Measurements from ENCODE around the gene THSD7A.
"Not testable (repeated sequence)": the region's sequence is repeated elsewhere in the genome, so short reads cannot be mapped to it uniquely, and the experiment has no call there.

THSD7A gene

DNA sequence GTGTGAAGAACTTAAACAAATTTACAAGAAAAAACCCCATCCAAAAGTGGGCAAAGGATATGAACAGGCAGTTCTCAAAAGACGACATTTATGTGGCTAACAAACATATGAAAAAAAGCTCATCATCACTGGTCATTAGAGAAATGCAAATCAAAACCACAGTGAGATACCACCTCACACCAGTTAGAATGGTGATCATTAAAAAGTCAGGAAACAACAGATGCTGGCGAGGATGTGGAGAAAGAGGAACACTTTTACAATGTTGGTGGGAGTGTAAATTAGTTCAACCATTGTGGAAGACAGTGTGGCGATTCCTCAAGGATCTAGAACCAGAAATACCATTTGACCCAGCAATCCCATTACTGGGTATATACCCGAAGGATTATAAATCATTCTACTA lies 388.1 kb downstream of the THSD7A start:
- not testable (repeated sequence) for DNase-seq

DNA sequence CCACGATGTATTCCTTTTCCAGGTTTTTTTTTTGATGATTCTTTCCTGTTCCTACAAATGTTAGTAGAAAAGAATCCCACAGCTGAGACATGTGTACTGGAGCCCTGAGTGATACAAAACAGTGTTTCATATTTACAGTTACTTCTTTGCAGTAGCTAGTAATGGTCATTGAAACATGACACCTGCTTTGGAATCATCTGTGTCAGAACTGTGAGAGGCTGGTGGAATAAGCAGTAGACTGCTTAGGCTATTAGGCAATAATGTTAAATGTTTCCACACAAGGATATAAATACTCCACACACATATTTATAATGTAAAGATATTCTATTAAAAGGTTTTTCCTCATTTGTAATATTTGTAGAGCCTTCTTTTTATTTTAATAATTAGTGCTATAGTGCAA lies 394.0 kb downstream of the THSD7A start:
- no peak for DNase-seq

DNA sequence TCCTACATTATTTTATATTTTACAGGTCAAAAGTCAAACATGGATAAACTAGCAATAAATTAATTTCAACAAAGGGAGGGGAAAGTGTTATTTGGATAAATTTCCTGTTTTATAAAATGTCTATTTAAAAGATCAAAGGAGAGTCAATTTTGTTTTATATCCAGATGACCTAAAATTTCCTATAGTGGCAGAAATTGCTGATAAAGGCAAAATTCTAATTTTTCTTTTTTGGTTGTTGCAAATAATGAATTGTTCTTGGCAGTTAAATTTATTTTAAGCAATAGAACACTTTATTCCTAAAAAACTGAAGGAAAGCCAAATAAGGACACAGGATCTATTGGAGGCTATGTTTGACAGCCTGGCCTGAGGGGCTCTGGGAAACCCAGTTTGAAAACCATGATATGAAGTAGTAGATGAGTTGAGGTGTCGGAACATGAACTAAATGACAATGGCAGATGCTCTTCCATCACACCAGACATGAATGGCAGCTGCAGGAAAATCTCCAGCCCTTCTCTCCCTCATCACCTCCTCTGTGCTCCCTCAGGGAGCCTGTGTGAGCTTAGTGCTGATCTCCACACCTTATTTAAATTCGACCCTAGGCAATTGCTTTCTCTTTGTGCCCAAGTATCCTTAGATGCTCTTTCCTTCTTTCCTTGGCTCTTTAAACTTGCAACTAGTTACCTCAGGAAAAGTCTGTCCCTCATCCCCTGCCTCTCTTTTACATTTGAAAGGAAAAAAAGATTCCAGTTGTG lies 395.0 kb downstream of the THSD7A start:
- DNase-seq, result no peak

DNA sequence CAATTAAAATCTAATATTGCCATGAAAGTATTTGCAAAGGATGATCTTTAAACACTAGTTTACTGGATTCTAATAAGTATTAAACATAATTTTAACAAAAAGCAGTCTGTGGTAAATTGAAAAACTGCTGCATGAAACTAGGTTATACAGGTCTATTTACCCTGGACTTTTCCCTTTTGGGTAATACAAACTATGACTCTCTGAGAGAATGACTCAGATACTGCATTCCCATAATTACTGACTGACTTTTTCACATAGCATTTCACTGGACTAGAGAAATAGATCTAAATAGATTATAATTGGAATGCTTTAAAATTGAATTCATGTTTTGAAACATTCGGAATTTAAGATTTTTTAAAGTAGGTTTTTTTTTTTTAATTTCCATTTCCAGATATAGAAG lies 395.7 kb downstream of the THSD7A start:
- DNase-seq, result no peak

DNA sequence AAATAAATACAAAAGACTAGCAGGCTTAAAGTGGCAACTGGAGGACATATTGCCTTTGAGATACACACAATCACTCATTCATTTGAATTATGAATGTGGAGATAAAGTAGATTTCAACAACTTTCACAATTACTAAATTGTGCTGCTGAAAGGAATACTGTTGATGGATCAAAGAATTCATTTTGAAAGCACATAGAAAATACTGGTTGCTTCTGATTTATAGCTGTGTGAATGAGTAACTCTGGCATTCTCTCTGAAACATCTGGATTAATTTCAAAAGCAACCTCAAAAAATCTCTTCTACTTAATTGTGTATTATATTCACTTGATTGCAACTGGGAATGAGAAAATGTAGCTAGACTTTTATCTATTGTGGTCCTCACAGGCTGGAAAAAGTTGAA lies 397.6 kb downstream of the THSD7A start:
- DNase-seq, result no peak

DNA sequence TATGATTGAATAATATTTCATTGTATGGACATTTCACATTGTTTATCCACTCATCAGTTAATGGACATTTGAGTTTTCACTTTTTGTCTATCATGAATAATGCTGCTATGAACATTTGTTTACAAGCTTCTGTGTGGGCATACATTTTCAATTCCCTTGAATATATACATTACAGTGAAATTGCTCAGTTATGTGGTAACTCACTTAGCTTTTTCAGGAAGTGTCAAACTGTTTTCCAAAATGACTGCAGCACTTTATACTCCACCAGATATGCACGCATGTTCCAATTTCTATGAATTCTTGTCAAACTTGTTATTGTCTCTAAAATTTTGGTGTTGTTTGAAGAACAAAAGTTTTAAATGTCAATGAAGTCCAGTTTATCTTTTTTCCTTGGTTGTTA lies 401.2 kb downstream of the THSD7A start:
- DNase-seq, result no peak

DNA sequence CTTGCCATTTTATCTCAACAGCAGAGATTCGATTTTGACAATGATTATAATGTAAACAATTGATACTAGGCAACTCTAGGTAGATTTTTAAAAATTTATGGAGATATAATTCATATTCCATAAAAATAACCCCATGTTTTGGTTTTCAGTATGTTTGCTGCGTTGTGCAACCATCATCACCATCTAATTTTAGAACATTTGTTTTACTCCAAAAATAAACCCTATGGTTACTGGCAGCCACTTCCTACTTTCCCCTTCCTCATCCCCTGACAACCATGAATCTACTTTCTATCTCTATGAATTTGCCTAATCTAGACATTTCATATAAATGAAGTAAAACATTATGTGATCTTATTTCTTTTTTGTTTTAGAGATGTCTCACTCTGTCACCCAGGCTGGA lies 401.9 kb downstream of the THSD7A start:
- DNase-seq, result no peak

DNA sequence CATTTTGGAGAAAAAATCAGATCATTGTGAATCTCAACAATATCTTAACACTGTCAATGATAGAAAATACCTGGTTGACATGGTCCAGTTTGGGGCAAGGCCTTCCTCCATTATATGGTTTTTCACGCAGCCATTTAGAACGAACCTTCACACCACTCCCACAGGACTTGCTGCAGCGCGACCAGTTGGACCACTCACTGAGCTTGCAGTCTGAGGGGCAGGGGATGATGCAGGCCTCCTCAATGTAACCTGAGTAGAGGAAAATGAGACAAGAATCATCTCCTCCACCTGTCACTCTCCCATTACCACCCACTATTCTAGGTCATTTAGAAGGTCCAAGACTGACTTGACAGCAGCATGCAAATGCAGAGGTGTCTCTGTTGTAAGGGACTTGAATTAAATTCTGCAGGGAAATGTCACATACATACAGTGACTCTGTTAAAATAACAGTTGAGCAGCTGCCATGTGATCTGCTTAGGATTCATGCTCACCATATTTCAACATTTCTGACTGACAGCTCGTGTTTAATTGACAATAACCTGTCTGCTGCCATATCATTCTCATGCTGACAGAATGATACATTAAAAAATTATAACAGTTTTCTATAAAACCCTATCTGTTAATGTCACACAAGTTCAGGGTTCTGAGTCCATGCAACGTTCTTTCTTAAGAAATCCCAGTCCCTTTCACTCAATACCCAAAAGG lies 403.0 kb downstream of the THSD7A start:
- DNase-seq, result no peak

DNA sequence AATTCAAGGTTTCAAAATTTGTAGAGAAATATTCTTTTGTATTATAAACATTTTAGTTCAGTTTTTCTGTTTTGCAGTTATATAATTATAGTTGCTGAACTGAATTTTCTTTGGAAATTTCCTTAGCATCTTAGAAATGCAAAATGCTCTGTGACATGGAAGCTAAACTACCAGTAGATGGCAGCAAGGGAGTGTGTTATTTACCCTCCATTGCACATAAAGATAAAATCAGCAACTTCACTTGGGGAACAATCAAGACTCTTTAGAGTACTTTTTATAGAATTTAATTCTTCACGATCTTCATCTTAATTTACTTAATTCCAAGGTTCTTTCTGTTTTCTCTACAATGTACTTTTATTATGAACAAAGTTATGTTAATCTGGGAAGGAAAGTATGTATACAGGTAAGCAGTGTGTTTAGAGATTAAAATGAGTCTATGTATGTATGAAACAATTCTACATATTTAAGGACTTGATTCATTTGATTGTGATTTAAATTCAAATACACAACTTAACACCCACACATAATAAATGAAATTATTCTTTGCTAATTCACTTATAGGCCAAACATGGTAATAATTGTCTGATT lies 404.2 kb downstream of the THSD7A start:
- DNase-seq, result no peak

DNA sequence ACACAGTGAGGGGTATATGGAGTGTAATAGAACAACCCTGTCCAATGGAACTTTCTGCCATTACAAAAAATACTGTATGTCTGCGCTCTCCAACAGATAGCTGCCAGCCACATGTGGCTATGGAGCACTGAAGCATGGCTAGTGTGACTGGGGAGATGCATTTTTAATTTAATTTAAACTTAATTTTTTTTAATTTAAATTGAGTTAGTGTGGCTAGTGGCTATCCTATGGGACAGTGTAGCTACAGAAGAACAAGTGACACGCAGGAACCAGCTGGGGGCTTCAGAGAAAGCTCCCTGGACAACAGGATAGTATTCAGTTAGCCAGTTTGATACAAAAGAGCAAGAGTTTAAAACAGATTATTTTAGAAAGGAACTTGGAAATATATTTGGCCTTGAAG lies 408.0 kb downstream of the THSD7A start:
- DNase-seq, result no peak

DNA sequence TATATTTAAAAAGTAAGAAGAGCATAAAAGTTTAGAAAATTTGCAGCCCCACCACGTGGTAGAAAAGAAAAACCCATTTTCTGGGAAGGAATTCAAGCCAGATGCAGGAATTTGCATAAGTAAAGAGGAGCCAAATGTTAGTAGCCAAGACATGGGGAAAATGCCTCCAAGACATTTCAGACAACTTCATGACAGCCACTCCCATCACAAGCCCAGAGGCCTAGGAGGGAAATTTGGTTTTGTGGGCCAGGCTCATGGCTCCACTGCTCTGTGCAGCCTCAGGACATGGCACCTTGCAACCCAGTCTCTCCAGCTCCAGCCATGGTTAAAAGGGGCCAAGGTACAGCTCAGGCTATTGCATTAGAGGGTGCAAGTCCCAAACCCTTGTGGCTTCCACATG lies 411.9 kb downstream of the THSD7A start:
- DNase-seq, result no peak

DNA sequence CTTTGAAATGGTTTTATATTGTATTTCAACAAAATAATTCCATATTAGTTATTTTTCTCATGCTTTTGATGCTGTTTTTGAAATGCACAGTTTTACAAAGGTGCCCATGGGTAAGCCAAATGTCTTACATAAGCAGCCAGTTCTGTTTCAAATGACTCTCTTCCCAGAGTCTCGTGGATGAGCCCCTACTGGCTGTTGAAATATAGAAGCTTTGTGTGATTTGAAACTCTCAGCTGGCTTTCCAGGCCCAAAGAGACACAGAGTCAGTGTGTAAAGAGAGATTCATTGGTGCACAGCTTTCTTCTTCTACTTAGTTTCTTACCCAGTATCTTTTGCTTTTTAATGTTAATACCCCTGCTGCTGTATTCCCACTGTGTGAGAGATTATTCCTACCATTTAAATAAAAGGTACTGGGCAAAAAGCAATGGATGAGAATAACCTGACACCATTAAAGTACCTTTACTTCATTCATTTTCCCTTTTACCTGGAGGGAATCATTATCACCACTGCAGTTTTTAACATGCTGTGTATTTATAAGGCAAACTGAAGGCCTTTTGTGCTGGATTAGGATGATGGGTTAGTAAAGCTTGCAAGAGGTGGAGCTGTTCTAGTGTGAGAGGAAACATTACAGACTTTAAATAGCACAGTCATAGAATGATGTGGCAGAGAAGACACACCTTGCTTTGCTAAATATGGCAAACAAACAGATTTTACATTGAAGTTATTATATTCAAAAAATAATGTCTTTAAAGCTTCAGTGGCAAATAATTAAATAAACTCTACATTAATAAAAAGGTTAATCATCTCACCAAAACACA lies 415.1 kb downstream of the THSD7A start:
- no peak for DNase-seq

DNA sequence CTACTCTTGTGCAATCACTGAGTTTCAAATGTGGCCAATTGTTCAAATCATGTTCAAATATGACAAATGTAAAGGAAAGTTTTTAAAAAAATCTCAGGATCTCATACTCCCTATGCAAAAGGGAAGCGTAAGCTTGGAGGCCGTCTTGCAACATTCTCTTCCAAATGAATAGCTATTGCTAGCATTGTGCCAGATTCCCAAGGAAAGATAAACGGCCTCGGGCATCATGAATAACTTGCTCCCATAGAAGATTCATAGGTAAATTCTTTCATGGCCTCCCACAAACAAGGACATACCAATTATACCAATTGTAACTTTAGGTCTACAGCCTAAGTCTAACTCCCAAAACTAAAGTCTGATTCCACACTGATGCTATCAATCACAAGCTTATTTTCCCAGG lies 416.9 kb downstream of the THSD7A start:
- DNase-seq, result no peak

DNA sequence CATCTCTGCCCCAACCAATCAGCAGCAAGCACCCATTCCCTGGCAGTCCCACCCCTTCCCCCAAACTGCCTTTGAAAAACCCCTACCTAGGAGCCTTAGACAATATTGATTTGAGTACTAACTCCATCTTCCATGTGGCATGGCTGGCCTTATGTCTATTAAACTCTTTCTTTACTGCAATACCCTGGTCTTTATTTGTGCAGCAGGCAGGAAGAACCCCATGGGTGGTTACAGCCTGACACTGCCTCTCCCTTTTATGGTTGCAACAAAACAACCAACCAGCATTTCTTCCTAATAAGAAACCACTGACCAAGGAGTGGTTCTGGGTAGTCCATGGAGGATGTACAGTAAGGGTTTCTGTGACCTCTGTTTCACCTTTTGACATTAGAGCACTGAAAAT lies 418.1 kb downstream of the THSD7A start:
- DNase-seq, result no peak

DNA sequence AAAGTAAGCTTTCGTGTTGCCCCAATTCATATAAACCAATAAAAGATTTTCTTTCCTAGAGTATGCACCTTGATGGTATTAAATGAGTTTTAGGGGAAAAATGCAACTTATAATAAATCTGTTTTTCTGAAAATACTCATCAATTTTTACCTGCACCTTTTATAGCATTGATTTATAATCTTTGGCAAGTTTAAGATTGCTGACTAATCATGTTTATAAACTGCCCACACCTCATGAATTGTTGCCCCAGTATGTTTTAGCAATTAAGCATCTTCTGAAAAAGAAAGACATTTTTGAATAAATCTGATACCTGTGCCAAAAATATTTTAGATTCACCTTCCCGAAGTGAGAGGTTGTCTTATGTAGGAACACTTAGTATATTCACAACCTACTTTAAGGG lies 420.0 kb downstream of the THSD7A start:
- no peak for DNase-seq

DNA sequence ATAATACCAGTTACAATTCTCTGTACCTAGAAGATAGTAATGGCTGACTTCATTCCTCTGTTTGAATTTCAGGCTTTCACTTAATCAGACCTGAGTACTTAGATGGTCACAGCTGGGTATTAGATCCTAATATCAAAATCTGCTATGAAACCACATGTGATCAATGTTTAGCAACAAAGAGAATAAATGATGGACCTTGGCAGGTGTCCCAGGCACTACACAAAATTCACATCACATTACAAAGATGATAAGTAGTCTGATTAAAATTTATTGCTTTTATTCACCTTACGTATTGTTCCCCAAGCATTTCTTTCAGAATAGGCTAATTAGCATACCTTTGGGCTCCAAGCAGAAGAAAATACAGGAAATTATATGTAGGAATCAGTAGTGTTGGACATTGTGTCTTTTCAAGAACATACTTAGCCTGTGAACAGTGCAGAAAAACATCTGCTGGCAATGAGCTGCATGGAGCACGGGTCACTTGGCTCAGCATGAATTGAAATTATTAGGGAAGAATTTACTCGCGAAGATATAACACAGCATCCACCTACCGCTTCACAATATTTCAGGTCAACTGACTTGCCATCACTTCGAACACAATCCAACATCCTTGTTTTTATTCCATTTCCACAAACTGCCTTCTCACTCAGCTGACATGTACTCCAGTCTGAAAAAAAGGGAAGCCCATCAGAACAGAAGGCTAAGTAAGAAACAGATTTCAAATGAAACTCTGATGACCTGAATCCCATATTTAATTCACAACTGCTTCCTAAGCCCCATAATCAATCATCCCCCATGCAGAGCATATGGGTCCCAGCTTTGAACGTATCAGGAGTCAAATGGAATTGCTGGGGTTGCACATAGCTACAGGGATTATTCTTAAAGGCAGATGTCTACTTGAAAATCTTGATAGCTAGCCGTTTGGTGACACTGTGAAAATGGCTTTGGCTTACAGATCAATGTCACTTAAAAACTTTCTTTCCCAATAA lies 421.0 kb downstream of the THSD7A start:
- DNase-seq, result no peak

DNA sequence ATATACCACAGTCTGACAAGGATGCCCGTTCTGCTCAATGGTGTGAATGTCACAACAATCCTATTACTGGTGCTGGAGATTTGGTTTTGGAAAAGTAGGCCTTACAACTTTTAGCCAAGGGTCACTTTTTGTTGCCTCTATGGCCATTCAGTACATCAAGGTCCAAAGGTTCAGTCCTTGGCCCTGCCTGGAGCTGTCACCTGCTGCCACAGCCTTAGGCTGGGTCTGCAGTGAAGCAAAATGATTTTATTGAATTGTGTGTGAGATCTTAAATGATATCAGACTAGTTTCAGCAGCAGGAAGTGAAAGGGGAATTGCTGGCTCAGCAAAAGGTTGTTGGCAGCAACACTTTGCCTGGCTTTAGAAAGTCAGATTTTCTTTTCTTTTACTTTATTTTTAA lies 427.6 kb downstream of the THSD7A start:
- no peak for DNase-seq

DNA sequence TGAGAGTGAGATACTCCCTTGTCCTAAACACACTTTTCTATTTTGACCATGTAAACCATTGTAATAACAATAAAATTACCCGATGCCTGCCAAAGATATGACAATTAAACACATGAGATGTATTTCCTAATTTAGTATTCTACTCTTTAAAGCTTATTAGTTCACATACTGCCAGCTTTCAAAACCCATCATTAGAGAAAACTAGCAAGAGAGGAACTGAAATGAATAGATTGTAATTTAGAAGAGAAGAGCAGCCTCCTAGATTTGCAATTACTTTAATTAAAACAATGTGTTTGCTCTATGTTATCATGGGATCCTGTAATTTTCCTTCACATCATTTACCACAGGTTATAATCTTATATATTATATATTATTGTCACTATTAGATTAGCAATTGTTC lies 428.2 kb downstream of the THSD7A start:
- no peak for DNase-seq

DNA sequence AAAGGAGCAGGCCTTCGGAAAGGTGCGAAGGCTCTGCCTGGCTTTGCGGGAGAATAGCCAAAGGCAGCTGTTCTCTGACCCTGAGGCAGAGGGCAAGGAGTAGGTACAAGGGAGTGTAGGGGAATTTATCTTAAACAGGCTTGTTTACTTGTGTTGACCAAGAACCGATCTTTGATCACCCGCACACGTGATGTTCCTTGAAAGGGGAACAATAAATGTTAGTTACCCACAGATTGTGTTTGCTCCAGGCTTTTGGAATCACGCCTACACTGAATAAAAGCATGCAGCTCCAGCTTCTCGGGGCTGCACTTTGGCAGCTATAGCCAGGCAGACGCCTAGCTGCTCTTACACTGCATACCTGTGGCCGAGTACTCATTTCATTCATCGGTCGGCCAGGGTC lies 437.6 kb downstream of the THSD7A start:
- DNase-seq, result no peak

DNA sequence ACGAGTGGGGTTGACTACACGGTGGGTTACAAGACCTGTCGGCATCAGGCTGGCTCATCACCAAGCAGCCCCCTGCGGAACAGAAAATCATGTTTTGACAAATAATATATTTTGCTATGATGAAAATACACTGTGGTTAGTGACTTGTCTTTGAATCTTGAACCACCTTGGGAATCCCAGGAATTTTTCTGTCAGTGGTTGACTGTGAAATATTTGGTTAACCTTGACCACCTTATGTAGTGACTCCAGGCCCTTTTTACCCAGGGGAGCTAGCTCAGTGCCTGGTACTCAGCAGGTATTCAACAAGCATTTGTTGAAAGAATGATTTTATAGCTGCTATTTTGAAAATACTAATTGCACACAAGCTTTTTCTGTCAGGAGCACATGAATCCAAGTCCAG lies 452.4 kb downstream of the THSD7A start:
- no peak for DNase-seq

DNA sequence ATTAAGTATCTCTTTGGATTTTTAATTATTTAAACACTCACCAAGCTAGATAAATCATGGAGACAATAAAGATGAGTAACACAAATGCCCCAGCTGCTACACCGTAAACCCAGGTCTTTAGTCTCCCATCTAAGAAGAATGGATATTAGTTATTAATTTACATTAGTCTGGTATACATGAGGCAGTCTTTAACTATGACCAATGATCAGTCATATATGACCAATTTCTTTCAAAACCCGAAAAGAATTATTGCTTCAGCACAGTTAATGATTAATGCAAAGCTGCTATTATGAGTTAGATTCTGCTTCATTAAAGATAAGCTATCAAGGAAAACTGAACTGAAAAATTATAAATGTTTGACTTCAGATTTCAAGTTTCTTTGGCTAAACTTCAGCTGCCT lies 455.5 kb downstream of the THSD7A start:
- DNase-seq, result no peak

DNA sequence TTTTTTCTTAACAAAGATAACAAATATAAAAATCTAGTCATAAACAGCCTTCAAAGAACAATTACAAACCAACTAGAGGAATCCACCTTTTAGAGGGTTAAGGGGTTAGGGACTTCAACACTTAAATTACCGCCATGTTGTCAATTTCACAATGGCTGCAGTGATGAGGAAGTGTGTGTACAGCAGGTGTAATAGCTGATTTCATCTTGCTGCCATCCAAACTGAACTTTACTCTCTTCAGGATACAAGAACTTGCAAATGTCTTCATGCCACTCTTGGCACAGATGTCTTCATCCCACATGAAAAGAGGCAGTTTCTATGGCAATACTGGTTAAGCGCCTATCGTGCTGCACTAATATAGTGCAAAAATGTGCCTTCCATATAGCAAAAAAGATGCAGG lies 457.4 kb downstream of the THSD7A start:
- no peak for DNase-seq
